Articular chondrocyte of knee joint (primary cell): Measurements from ENCODE around the gene CIRBP. TPM values are rescaled to one million over a fixed set of nuclear protein-coding genes. Genes with fewer than 3 reads are reported as not detected.

Experiments used
- total RNA-seq: library from RNA; depleted of rRNA; stranded (reverse); fragments of >200 nt; gene quantifications from 2 replicates; pipeline ENCODE4 v1.2.3, GENCODE V29; 2012

The CIRBP gene
- 322 and 371 TPM in 2 replicates for total RNA-seq

GRCh38 chr19:1269065-1269477, at the start of gene CIRBP:
TSS of gene CIRBP (plus strand) at chr19:1269332. CDS start at chr19:1270934, 1,602 bp downstream.

GRCh38 chr19:1237754-1238368, 31.3 kb upstream of the CIRBP start, which contains the start of gene CBARP:
TSS of gene CBARP (minus strand) at chr19:1238005. CDS start at chr19:1236100, 1,905 bp downstream.

GRCh38 chr19:1241417-1242095, 27.6 kb upstream of the CIRBP start, which contains the start of gene ATP5F1D:
TSS of gene ATP5F1D (plus strand) at chr19:1241751. CDS start at chr19:1241851, 100 bp downstream.

GRCh38 chr19:1248139-1248785, 20.9 kb upstream of the CIRBP start, which contains the start of gene MIDN:
TSS of gene MIDN (plus strand) at chr19:1248583. CDS start at chr19:1250297, 1,714 bp downstream.

GRCh38 chr19:1275260-1275975, 6.3 kb downstream of the CIRBP start, which contains the start of gene FAM174C:
TSS of gene FAM174C (plus strand) at chr19:1275530. CDS start at chr19:1275550, 20 bp downstream.

GRCh38 chr19:1285737-1286360, 16.7 kb downstream of the CIRBP start, which contains the start of gene EFNA2:
TSS of gene EFNA2 (plus strand) at chr19:1285873. CDS start at chr19:1286169, 296 bp downstream.

Other genes starting within 250 kb of the CIRBP start
- gene TMEM259, start 248.2 kb upstream of the CIRBP start, total RNA-seq = 47.1 and 52.4 TPM in 2 replicates
- gene RNU6-2, start 247.8 kb upstream of the CIRBP start, total RNA-seq = not detected in 2 replicates
- 240 and 261 TPM in 2 replicates for gene CNN2, start 242.7 kb upstream of the CIRBP start, total RNA-seq
- 4.7 and 5.6 TPM in 2 replicates for gene ABCA7, start 229.2 kb upstream of the CIRBP start, total RNA-seq
- gene ARHGAP45, start 202.2 kb upstream of the CIRBP start, total RNA-seq = 0.32 and 0.39 TPM in 2 replicates
- 77.0 and 86.9 TPM in 2 replicates for gene POLR2E, start 174.0 kb upstream of the CIRBP start, total RNA-seq
- gene GPX4, start 165.3 kb upstream of the CIRBP start, total RNA-seq = 451 and 456 TPM in 2 replicates
- gene SBNO2, start 95.1 kb upstream of the CIRBP start, total RNA-seq = 71.2 and 86.9 TPM in 2 replicates
- 65.6 and 69.0 TPM in 2 replicates for gene STK11, start 63.6 kb upstream of the CIRBP start, total RNA-seq
- gene CBARP, start 31.3 kb upstream of the CIRBP start, total RNA-seq = 2.0 and 3.6 TPM in 2 replicates
- 11.0 and 14.5 TPM in 2 replicates for gene ATP5F1D, start 27.6 kb upstream of the CIRBP start, total RNA-seq
- gene MIDN, start 20.7 kb upstream of the CIRBP start, total RNA-seq = 16.9 and 18.4 TPM in 2 replicates
- 16.3 and 17.4 TPM in 2 replicates for gene FAM174C, start 6.2 kb downstream of the CIRBP start, total RNA-seq
- not detected in 2 replicates for gene EFNA2, start 16.5 kb downstream of the CIRBP start, total RNA-seq
- 27.6 and 37.4 TPM in 2 replicates for gene NDUFS7, start 114.6 kb downstream of the CIRBP start, total RNA-seq
- gene GAMT, start 132.2 kb downstream of the CIRBP start, total RNA-seq = 24.9 and 25.1 TPM in 2 replicates
- gene DAZAP1, start 138.3 kb downstream of the CIRBP start, total RNA-seq = 43.3 and 44.7 TPM in 2 replicates
- gene RPS15, start 169.1 kb downstream of the CIRBP start, total RNA-seq = 403 and 464 TPM in 2 replicates
- 0.11 and 0.26 TPM in 2 replicates for gene APC2, start 180.8 kb downstream of the CIRBP start, total RNA-seq
- gene C19orf25, start 209.9 kb downstream of the CIRBP start, total RNA-seq = 20.3 and 24.0 TPM in 2 replicates
- gene PCSK4, start 221.0 kb downstream of the CIRBP start, total RNA-seq = 0.78 and 1.8 TPM in 2 replicates
- 1.3 and 1.4 TPM in 2 replicates for gene REEP6, start 221.8 kb downstream of the CIRBP start, total RNA-seq
- 2.6 and 4.2 TPM in 2 replicates for gene ADAMTSL5, start 243.7 kb downstream of the CIRBP start, total RNA-seq